HG03354 (cell line): ENCODE data around the gene EEA1.

ENCODE experiments used
- ATAC-seq: cut with Tn5 transposase; IDR thresholded peaks from one replicate; pipeline ENCODE4 v1.9.1; 2021; ENCODE audit warnings: mild to moderate bottlenecking; ENCODE audit not compliant: unreplicated experiment, poor library complexity, severe bottlenecking

EEA1 gene

DNA sequence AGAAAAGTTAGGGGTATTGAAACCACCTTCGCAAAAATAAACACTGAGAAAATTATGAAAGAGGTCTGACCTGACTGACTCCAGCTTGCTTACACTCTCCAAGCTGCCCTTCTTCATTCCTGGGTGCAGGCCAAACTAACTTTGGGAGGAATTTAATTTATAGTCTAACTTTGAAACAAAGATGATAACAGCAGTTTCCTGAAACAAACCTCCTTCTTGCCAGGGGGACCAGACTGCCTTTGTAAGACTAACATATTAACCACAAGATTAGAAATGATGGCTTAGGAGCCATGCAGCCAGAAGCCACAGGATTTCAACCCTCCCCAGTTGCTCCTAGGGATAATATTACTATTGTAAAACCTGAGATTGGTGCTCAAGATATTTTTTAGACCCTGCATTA lies 13.8 kb upstream of the EEA1 start:
- no peak for ATAC-seq

GRCh38 chr12:92939116-92939515 lies 10.0 kb upstream of the EEA1 start:
- ATAC-seq, result no peak

DNA sequence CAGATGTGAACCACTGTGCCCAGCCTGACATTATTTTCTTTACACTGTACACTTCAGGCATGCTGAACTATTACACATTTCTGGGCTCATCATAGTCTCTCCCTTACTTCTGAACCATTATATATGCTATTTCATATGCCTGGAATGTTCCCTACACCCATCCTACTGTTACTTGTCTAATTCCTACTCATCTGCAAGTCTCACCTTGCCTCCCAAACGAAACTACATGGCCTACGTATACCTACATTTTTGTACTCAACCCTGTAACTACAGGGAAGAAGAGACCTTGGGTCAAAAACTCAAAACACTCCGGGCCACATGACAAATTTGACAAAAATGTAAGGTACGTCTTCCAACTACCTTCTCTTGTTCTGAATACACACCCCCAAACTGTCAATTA lies 9.5 kb upstream of the EEA1 start:
- ATAC-seq, result no peak

DNA sequence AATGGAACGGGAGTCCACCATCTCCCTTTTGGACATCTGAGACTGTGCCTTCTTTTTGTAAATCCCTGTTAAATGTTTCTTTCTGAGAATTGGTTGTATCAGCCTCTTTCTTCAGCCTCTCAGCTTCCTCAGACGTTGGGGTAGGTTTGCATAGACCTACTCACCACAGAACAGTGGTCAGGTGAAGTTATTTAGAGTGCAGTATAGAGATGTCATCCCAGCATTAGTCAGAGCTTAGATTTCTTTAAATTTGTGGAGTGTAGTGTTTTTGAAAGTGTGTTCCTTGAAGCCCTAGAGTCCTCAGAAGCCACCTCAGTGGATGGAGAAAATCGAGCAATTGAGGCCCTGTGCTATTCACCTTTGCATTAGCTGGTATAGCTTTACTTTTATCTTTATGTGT lies 8.9 kb upstream of the EEA1 start:
- ATAC-seq, result peak; percentile 62

DNA sequence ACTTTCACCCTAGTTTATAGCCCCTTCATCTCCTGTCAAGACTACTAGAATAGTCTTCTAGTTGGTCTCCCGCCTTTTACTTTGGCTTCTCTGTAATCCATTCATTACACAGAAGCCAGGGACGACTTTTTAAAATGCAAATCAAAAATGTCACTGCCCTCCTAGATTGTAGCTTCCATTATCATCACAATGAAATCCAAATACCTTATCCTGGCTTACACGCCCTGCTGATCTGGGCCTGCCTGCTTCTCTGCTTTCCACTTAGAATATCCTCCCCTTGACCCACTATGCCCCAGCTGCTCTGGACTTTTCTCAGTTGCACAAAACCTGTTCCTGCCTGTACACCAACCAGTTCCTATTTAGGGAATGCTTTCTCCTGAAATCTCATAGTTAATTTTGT lies 4.5 kb upstream of the EEA1 start:
- ATAC-seq, result no peak

GRCh38 chr12:92930421-92930820 lies 1.3 kb upstream of the EEA1 start:
- no peak for ATAC-seq

DNA sequence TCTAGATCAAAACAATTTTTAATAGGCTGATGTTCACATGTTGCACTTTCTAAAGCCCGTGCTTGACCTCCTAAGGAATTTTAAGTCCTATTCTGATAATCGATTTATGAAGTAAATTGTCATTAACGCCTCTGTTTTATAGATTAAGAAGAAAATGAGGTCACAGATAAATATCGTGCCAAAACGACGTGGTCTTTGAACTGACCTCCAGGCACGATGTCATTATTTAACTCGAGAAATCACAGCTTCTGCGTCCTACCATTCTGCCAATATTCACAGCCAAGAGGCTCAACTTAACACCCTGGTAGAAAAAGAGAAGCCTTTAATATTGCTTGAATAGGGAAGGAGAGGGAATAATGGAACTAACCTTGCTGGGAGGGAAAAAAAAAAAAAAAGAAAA lies 888 bp upstream of the EEA1 start:
- ATAC-seq, result no peak

DNA sequence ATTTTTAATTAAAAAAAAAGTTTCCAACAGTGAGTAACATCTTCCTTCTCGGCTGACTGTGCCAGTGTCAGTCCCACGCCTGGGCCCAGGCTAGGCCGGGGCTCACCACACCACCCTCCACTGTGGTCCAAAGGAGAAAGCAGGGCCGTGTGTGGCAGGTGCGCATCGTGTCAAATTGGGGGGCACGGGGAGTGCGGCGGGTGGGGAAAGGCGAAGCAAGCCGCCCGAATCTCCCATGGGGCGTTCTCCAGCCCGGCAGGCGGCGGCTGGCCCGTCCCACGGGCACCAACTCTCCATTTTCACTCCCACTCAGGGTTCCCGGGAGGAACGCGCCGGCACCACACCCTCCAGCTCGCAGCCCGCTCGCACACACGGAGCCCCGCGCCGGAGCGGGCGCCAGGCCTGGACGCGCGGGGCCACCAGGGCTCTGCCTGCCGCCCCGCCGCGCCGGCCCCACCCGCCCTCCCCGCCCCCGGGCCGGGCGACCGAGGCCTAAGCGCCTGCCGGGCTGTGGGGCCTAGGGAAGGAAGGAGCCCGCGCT lies 604 bp downstream of the EEA1 start:
- peak; percentile 21 for ATAC-seq

- peak; percentile 17 for ATAC-seq
These were observed 1.4 kb downstream of the EEA1 start for GRCh38 chr12:92927436-92928281.

GRCh38 chr12:92927055-92927435 lies 2.0 kb downstream of the EEA1 start:
- ATAC-seq, result peak; percentile 23

DNA sequence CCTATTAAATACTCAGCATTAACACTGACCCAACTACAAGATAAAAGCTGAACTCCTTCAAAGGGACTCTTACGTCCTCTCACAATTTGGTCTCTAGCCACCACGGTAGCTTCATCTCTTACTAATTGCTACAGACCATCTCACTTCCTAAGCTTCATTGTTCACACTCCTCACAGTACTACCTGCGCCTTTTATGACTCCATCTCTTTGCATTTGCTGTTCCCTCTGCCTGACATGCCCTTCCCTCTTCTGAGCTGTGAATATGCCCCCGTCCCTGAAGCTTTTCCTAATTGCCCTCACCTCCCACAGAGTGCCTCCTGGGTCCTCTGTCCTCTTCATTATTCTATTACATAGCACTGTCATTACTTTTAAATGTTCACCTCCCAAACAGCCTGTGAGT lies 2.5 kb downstream of the EEA1 start:
- no peak for ATAC-seq

- ATAC-seq, result peak; percentile 95
These were observed 7.2 kb downstream of the EEA1 start for GRCh38 chr12:92921877-92922276.

GRCh38 chr12:92915365-92915764 lies 13.7 kb downstream of the EEA1 start:
- ATAC-seq, result no peak

DNA sequence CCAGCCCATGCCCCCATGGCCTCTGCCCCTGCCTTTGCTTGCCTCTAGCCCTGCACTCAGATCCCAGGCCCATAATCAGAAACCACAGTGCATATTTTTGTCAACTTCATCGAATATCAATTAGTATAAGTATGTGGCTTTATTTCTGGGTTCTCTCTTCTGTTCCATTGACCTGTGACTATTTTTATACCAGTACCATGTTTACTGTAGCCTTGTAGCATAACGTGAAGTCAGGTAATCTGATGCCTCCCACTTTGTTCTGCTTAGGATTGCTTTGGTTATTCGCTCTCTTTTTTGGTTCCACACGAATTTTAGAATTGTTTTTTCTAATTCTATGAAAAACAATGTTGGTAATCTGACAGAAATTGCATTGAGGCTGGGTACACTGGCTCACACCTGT lies 14.9 kb downstream of the EEA1 start:
- ATAC-seq, result no peak

DNA sequence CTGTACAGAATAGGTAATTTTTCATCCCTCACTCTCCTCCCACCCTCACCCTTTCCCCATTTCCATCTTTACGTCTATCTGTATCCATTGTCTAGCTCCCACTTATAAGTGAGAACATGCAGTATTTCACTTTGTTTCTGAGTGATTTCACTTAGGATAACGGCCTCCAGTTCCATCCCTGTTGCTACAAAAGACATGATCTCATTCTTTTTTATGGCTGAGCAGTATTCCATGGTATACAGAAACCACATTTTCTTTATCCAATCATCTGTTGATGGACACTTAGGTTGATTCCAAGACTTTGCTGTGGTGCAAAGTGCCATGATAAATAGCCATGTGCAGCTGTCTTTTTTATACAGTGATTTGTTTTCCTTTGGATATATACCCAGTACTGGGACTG lies 16.4 kb downstream of the EEA1 start:
- ATAC-seq, result no peak

DNA sequence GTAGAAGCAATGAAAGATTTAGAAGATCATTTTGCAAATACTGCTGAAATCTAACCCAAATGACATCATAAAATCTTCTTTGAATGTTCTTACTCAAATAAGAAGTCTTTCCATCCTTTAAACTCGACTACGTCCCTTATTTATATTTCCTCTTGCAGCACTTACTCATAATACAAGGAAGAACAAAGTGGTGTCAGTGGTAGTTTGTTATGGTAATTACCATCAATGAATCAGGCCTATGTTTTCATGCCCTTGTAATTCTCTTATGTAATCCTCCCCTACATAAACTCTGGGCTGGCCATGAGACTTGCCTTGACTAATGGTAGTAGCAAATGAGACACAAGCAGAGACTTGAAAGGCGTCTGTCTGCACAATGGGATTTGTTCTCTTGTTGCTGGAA lies 17.0 kb downstream of the EEA1 start:
- no peak for ATAC-seq

- no peak for ATAC-seq
These were observed 17.8 kb downstream of the EEA1 start for GRCh38 chr12:92911339-92911738.

GRCh38 chr12:92908108-92908507 lies 21.0 kb downstream of the EEA1 start:
- no peak for ATAC-seq

DNA sequence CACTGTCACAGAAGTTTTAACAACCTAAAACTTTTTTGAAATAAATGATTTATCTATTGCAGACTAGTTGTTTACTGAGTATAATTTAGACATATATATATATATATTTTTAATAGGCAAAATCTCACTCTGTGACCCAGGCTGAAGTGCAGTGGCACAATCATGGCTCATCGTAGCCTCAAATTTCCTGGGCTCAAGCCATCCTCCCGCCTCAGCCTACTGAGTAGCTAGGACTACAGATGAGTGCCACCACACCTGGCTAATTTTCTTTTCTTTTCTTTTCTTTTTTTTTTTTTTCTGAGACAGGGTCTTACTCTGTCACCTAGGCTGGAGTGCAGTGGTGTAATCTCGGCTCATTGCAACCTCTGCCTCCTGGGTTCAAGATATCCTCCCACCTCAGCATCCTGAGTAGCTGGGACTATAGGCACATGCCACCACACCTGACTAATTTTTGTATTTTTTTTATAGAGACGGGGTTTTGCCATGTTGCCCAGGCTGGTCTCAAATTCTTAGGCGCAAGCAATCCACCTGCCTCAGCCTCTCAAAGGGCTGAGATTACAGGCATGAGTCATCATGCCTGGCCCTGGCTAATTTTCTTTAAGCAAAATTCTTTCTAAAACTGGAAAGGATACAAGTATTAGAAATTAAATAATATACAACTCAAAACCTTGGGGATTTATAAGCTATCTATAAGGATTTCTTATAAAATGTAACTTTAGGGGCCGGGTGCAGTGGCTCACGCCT lies 23.1 kb downstream of the EEA1 start:
- no peak for ATAC-seq

- no peak for ATAC-seq
These were observed 23.8 kb downstream of the EEA1 start for GRCh38 chr12:92905258-92905810.

DNA sequence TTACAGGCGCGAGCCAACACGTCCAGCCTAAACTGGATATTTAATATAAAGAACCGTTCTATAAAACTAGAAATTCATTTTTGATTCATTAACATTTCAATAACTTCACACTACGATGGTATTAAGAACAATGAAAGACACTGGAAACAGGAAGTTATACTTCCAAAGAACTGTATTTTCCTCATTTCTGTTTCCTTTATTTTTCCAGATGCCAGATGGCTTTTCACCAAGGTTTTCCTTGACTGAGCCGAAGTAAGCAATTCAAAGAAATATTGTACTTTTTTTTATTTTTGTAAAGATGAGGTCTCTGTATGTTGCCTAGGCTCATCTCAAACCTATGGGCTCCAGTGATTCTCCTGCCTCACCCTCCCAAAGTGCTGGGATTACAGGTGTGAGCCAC lies 28.2 kb downstream of the EEA1 start:
- no peak for ATAC-seq
